GM19023 (cell line): ENCODE measurements around the gene CCDC134.
"Not testable (repeated sequence)": the region's sequence is repeated elsewhere in the genome, so short reads cannot be mapped to it uniquely, and the experiment has no call there.

Experiments used
- ATAC-seq: cut with Tn5 transposase; IDR thresholded peaks from one replicate; pipeline ENCODE4 v1.9.1; 2021; ENCODE audit warnings: mild to moderate bottlenecking, moderate library complexity; ENCODE audit not compliant: unreplicated experiment

Gene CCDC134

GRCh38 chr22:41841085-41841712 lies 40.7 kb downstream of the CCDC134 start:
- ATAC-seq = no peak

GRCh38 chr22:41842996-41843970 lies 42.8 kb downstream of the CCDC134 start:
- no peak for ATAC-seq

- no peak for ATAC-seq
Observed at GRCh38 chr22:41844036-41844435, 43.6 kb downstream of the CCDC134 start.

DNA sequence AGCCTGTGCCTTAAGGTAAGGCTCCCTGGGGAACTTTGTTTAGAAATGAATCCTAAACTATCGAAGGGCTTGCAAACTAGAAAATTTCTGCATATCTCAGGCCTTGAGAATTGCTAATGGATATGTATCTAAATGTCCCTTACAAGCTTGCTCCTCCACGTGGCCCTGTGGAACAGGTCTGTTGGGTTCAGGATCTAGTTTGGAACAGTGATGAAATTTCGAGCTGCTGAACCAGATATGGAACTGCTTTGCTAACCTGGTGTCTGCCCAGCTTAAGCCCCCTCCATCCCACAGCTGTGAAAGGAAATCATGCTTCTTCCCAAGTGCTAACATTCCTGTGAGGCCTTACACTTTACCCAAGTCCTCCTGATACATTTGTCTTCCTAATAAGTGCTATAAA lies 44.0 kb downstream of the CCDC134 start:
- ATAC-seq = no peak

GRCh38 chr22:41845380-41846267 lies 45.1 kb downstream of the CCDC134 start:
- no peak for ATAC-seq

DNA sequence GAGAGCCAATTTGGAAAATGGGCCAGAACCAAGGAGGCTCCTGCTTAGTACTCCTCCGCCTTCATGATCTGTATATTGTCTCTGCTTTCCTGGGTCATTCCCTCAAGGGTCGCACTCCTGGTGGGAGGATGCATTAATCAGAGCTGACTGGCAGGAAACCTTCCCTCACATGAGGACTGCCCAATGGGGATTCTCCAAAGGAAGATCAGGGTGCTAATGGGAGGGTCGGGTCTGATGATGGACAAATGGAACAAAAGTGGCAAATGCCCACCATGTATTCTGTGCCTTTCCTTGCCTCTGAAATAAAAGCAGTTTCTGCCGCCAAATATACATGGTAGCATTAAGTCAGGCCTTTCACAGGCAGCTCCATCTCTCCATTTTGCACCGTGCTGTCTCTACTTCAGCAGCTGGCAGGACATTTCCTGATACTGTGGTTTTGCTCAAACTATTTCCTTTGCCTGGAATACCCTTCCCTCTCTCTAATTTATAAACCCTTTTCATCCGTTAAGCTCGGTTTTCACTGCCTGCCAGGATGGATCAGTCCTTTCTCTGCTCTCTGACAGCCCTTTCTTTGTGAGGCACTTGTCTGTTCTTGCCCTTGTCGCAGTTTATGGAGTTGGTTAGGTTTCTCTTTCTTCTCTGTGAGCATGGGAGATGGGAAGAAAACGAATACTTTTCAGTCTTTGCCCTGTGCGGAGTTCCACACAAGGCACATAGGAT lies 45.9 kb downstream of the CCDC134 start:
- no peak for ATAC-seq

DNA sequence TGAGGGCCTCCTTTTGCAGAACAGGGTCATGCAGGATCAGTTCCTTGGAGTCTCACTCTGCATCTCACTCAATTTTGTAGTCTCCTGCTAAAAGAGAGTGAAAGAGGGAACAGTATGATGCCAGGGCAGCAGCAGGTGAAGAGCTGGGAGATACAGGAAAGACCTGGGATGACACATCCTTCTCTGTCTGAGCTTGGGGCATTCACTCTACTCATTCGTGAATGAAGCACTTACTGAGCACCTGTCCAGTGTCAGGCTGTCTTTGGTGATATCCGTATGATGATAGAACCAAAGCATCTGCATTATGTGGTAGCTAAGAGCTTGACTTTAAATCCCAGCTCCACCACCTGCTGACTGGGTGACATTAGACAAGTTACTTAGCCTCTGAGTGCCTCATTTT lies 46.8 kb downstream of the CCDC134 start:
- no peak for ATAC-seq

- no peak for ATAC-seq
Observed at GRCh38 chr22:41848468-41848867, 48.0 kb downstream of the CCDC134 start.

DNA sequence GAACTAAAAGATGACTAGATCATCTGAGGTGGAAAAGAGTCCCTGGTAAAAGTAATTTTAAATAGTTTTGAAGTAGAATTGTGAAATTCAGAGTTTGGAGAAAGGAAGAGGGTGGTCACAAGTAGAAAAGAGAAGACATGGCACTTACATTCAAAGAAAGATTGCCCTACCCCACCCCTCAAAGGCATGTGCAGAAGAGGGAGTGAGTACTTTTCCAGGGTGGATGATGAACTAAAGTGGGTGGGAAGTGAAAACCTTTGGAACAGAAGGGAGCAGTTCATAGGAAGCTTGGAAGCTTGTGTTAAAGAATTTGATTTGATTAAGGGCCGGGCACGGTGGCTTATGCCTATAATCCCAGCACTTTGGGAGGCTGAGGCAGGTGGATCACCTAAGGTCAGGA lies 56.0 kb downstream of the CCDC134 start:
- ATAC-seq = no peak

DNA sequence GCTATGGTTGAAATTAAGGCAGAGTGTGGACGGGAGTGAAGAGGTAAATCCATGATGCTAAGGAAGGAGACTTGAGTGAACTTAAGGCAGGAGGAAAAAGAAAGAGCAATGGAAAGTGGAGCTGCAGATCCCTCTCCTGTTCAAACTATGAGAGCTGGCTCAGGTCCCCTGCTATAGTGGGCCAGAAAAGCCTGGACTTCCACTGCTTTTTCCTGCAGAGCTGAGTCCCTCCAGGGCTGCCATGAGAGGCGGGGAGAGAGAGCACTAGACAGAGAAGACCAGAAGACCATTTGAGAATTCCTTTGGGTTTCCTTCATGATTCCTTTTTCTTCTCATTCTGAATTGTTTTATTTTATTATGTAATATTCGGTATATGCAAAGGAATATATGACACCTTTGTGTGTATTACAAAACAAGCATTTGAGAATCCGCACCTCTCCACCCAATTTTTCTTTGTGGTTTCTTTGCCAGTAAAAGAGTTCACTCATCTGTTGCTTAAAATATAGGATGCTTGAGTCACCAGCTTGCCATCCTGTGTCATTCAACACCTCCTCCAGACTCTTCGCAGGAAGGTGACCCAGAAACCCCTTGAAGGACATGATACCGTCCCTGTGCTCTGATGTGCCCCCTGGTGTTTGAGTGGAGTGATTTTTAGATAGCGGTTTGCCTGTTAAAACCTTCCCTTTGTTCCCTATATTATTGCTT lies 56.8 kb downstream of the CCDC134 start:
- ATAC-seq = no peak

- no peak for ATAC-seq
Observed at GRCh38 chr22:41857860-41858199, 57.4 kb downstream of the CCDC134 start.

- ATAC-seq = peak; percentile 57
Observed at GRCh38 chr22:41862160-41862529, 61.7 kb downstream of the CCDC134 start.

DNA sequence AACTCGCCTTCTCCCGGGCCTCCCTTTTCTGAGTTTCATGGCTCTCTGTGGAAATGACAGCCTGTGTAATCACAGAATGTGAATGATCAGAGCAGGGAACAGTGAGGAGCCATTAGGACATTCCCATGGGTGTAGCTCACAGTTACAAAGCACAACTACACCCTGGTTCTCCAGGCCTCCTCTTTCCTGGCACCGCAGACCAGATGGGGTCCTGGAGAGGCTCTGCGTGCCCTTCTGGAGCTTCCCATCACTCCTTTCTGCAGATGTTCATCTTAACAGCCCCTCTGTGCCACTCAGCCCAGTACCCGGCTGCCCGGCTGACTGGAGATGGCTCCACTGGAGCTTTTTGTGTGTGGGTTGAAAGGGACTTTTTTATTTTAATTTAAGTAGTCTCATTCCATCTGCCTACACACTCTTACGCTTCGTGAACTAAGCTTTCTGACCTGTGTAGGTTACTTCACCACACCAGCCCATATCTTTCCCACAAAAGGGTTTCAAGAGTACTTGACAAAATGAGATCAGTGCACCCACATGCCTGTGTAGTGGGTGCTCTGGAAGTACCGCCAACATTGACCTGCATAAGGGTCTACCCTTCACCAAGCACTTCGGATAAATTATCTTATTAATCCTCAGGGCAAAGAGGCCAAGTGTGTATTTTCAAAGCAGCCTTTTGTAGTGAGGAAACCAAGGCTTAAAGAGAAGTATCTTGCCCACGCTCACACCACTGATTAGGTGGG lies 62.2 kb downstream of the CCDC134 start:
- peak; percentile 63 for ATAC-seq

DNA sequence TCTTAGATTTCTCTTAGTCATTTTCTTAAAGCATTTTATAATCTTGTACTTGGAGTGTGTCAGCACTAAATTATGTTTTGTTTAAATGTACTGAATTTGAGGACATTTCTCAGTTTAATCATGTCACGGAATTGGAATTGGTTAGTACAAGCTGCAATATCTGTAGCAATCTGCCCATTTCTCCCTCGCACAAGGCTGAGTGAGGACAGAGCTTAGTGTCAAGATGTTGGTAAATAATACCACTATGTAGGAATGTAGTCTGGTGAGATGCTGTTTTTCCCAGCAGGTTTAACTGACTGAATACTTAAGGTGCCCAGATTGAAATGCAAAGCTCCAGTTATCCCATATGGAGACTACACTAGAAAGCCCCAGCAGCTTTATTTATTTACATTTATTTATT lies 63.0 kb downstream of the CCDC134 start:
- no peak for ATAC-seq

- ATAC-seq = no peak
Observed at GRCh38 chr22:41868556-41868955, 68.1 kb downstream of the CCDC134 start.

DNA sequence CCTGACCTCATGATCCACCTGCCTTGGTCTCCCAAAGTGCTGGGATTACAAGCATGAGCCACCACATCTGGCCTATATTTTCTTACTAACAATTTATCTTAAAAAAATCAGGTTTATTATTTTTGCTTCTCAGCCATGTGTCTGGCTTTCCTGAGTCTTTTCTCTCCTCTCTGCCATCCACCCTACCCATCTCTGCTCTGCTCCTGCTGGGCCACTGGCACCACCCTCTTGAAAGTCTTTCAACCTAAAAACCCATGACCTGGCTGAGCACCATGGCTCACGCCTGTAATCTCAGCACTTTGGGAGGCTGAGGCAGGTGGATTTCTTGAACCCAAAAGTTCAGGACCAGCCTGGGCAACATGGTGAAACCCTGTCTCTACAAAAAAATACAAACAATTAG lies 69.6 kb downstream of the CCDC134 start:
- ATAC-seq = not testable (repeated sequence)

DNA sequence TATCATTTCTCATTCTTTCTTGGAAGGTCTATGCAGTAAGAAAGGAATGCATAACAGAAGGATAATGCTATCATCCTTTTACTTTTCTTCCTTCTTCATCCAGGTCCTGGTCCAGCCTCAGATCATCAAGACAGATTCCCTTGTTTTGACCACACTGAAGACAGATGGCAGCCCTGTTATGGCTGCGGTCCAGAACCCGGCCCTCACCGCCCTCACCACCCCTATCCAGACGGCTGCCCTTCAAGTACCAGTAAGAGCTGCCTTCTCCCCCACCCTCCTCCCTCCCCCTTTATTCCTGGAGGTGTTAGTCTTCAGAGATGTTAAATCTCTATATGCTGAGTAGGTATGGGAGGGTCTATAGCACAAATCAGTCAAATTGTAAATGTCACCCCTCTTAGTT lies 70.3 kb downstream of the CCDC134 start:
- ATAC-seq = no peak

GRCh38 chr22:41873391-41873790 lies 72.9 kb downstream of the CCDC134 start:
- no peak for ATAC-seq

GRCh38 chr22:41874090-41874489 lies 73.6 kb downstream of the CCDC134 start:
- ATAC-seq = no peak
